ENCODE data around the gene NBAS.

NBAS gene

GRCh38 chr2:15599994-15600393 is 38.9 kb upstream of the NBAS start (continued):
- TF ChIP-seq ZNF518A (tag by site-specific recombination; conservative IDR thresholded peaks at IDR 0.05; ENCODE audit: low read depth) = no peak
- TF ChIP-seq ZNF155 (tag by site-specific recombination; IDR thresholded peaks at IDR 0.05) = no peak
- no peak for TF ChIP-seq ZSCAN30 (tag by site-specific recombination; IDR thresholded peaks at IDR 0.05)
- TF ChIP-seq ZNF2 (tag by site-specific recombination; IDR thresholded peaks at IDR 0.05) = no peak

GRCh38 chr2:15596968-15597367 is 35.8 kb upstream of the NBAS start:
- Histone ChIP-seq H3K36me3 (ENCODE audit: control insufficient read depth in 2 of 2, insufficient read depth in 1 of 2, low read length in 2 of 2) (peaks cover 63 to 74% of the 10 kb centered on the region in 2 experiments), H3K4me1 (ENCODE audit: control insufficient read depth, insufficient read depth, low read length) (no peaks in the 10 kb centered on the region)
- CTCF ChIA-PET = no interaction called here

More at GRCh38 chr2:15596968-15597367, 35.8 kb upstream of the NBAS start:
- POLR2A ChIA-PET = no interaction called here
- H3K4me3 ChIP-seq (ENCODE audit: low read depth, low read length) = no peak overlapping the region
- no peak for TF ChIP-seq ZNF239 (tag by site-specific recombination; IDR thresholded peaks at IDR 0.05)
- no peak for TF ChIP-seq ZNF558 (tag by site-specific recombination; IDR thresholded peaks at IDR 0.05)
- TF ChIP-seq ZNF621 (tag by site-specific recombination; IDR thresholded peaks at IDR 0.05) = no peak
- no peak for TF ChIP-seq ZNF501 (tag by site-specific recombination; IDR thresholded peaks at IDR 0.05)
- no peak for TF ChIP-seq ZNF707 (tag by site-specific recombination; IDR thresholded peaks at IDR 0.05)
- TF ChIP-seq ZNF433 (tag by site-specific recombination; IDR thresholded peaks at IDR 0.05; ENCODE audit: low read depth) = no peak
- no peak for TF ChIP-seq ZBTB1 (tag by site-specific recombination; IDR thresholded peaks at IDR 0.05)
- TF ChIP-seq BCL11A (tag by site-specific recombination; IDR thresholded peaks at IDR 0.05; ENCODE audit: low read depth) = no peak
- no peak for TF ChIP-seq SP7 (tag by site-specific recombination; IDR thresholded peaks at IDR 0.05)
- TF ChIP-seq ZNF791 (tag by site-specific recombination; IDR thresholded peaks at IDR 0.05) = no peak
- no peak for TF ChIP-seq ZNF362 (tag by site-specific recombination; IDR thresholded peaks at IDR 0.05)
- no peak for TF ChIP-seq ZNF580 (tag by site-specific recombination; IDR thresholded peaks at IDR 0.05)
- TF ChIP-seq ZNF280D (tag by site-specific recombination; IDR thresholded peaks at IDR 0.05) = no peak
- H3K27ac ChIP-seq (ENCODE audit: extremely low read depth, low read depth, low read length) = no peak overlapping the region
- H3K9me3 ChIP-seq (ENCODE audit: control insufficient read depth, insufficient read depth, low read depth, low read length) = no peaks in the 10 kb centered on the region
